ENCODE measurements around the gene SLC4A4. TPM values are rescaled to one million over a fixed set of nuclear protein-coding genes. Genes with fewer than 3 reads are reported as not detected.

SLC4A4 gene
- total and polyA plus RNA-seq, 4 experiments from 2014 or later, result 0.12 to 1.4 (median 1.0) TPM

DNA sequence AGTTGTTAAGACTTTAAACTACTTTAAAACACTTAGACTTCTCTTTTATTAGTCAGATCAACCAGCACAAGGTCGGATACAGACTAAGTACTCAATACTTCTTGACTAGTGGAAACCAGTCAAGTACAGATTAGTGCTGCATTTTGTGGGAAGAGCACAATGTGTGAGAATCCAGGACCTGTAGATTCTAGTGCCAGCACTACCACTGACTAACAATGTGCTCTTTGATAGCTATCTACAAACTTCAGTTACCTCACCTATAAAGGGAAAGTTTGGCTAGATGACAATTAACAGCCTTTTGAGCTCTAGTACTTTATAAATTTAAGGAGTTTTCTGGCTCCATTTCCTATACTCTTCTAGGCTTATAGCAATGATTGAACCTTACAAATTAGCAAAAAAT is 181.5 kb downstream of the SLC4A4 start:
- Mint-ChIP-seq H3K4me1 (no peaks in the 10 kb centered on the region), H3K36me3 (no peaks in the 10 kb centered on the region), H3K27me3 (peaks cover 0 to 1% of the 10 kb centered on the region in 2 donors), H3K4me3 (no peak overlapping the region), H3K9me3 (peaks cover 0 to 5% (median 0%) of the 10 kb centered on the region in 8 donors), H3K27ac (no peak overlapping the region)
- ChIA-PET CTCF (ENCODE audit: partially characterized antibody) (interaction anchor here (1.6 kb wide), 1 partner anchor 14 kb away, joined by 3 read pairs; no protein-coding TSS in a partner anchor), POLR2A (ENCODE audit: partially characterized antibody) (no interaction called here)
- no peaks in the 10 kb centered on the region for H3K4me1 ChIP-seq (ENCODE audit: insufficient read depth, low read length)
- no peak for DNase-seq
- H3K27me3 ChIP-seq (ENCODE audit: insufficient read depth, low read length), result no peaks in the 10 kb centered on the region
- intact Hi-C loops (cut with micrococcal nuclease), result no loop called here
- H3K27ac ChIP-seq (ENCODE audit: low read depth, low read length), result no peak overlapping the region
- H3K9me3 ChIP-seq (ENCODE audit: control insufficient read depth in 1 of 2, low read length in 2 of 2), result no peaks in the 10 kb centered on the region
- no peaks in the 10 kb centered on the region for H3K36me3 ChIP-seq (ENCODE audit: insufficient read depth, low read length)
- no peak overlapping the region for H3K4me3 ChIP-seq (ENCODE audit: low read length in 2 of 2)

DNA sequence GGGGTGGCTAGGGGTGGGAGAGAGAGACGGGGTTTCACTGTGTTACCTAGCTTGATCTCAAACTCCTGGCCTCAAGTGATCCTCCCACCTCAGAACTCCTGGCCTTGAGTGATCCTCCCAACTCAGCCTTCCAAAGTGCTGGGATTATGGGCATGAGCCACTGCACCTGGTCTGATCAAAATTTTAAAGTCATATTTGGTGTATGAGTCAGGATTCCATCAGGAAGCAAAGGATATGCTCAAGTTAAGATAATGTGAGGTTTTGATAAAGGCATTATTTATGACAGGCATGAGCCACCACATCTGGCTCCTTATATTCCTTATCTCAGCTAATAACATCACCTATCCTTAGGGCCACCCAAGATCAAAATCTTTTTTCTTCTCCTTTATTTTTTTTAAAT is 182.0 kb downstream of the SLC4A4 start:
- Mint-ChIP-seq H3K27me3 (peaks cover 0 to 1% of the 10 kb centered on the region in 2 donors), H3K9me3 (peaks cover 0 to 5% (median 0%) of the 10 kb centered on the region in 8 donors), H3K4me1 (no peaks in the 10 kb centered on the region), H3K4me3 (no peak overlapping the region), H3K27ac (no peak overlapping the region), H3K36me3 (no peaks in the 10 kb centered on the region)
- Histone ChIP-seq H3K27ac (ENCODE audit: low read depth, low read length) (no peak overlapping the region), H3K27me3 (ENCODE audit: insufficient read depth, low read length) (no peaks in the 10 kb centered on the region), H3K36me3 (ENCODE audit: insufficient read depth, low read length) (no peaks in the 10 kb centered on the region), H3K4me1 (ENCODE audit: insufficient read depth, low read length) (no peaks in the 10 kb centered on the region), H3K4me3 (ENCODE audit: low read length in 2 of 2) (no peak overlapping the region), H3K9me3 (ENCODE audit: control insufficient read depth in 1 of 2, low read length in 2 of 2) (no peaks in the 10 kb centered on the region)
- POLR2A ChIA-PET (ENCODE audit: partially characterized antibody), result no interaction called here
- CTCF ChIA-PET (ENCODE audit: partially characterized antibody), result interaction anchor here (1.6 kb wide), 1 partner anchor 14 kb away, joined by 3 read pairs; no protein-coding TSS in a partner anchor
- intact Hi-C loops (cut with micrococcal nuclease), result no loop called here
- no peak for DNase-seq

DNA sequence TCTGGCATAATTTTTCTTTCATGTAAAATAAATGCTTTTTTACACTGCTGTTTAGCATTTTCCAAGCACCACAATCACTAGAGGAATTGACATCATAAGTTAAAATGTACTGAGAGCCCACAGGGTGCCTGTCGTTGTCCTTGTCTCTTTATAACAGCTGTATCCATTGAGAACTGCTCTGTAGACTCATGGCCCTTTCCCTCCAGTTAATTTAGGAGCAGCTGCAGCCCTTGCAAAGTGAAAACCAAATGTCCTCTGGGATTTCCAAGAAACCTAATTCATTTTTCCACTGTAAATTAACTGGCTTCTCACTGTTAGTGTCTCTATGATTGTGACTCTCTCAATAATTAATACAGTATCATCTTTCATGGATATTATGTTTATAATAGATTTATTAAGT is 185.9 kb downstream of the SLC4A4 start:
- no peaks in the 10 kb centered on the region for H3K36me3 Mint-ChIP-seq

DNA sequence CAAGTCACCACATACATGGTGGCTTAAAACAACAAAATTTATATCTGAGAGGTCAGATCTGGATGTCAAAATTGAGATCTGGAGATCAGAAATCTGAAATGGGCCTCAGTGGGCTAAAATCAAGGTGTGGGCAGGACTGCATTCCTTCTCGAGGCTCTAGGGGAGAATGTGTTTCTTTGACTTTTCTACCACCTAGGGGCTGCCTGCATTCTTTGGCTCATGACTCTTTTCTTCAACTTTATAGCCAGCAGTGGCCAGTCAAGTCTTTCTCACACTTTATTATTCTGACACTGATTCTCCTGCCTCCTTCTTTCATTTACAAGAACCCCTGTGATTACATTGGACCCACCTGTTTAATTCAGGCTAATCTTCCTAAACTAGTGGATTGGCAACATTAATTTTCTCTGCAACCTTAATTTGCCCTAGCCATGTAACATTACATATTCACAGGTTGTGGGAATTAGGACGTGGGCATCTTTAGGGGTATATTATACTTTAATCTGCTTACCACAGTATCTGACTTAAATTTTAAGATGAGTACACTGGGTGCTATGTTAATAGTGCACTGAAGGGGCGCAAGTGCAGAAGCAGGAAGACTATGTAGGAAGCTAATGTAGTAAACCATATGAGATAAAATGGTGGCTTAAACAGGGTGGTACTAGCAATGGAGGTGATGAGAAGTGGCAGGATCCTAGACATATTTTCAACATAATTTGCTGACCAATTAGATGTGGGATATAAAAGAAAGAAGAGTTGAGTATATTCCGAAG is 188.0 kb downstream of the SLC4A4 start:
- H3K4me1 Mint-ChIP-seq, result no peaks in the 10 kb centered on the region
- no peaks in the 10 kb centered on the region for H3K9me3 Mint-ChIP-seq
- no peaks in the 10 kb centered on the region for H3K27me3 Mint-ChIP-seq
- intact Hi-C loops (cut with micrococcal nuclease), result no loop called here
- no peak for DNase-seq
- no peak overlapping the region for H3K27ac Mint-ChIP-seq
- Histone ChIP-seq H3K36me3 (ENCODE audit: insufficient read depth, low read length) (no peaks in the 10 kb centered on the region), H3K27ac (ENCODE audit: low read depth, low read length) (no peak overlapping the region), H3K27me3 (ENCODE audit: insufficient read depth, low read length) (no peaks in the 10 kb centered on the region), H3K4me3 (ENCODE audit: low read length in 2 of 2) (no peak overlapping the region), H3K9me3 (ENCODE audit: control insufficient read depth in 1 of 2, low read length in 2 of 2) (no peaks in the 10 kb centered on the region), H3K4me1 (ENCODE audit: insufficient read depth, low read length) (no peaks in the 10 kb centered on the region)
- ChIA-PET CTCF (ENCODE audit: partially characterized antibody) (no interaction called here), POLR2A (ENCODE audit: partially characterized antibody) (no interaction called here)
- H3K36me3 Mint-ChIP-seq, result no peaks in the 10 kb centered on the region
- no peak overlapping the region for H3K4me3 Mint-ChIP-seq

More for the DNA sequence above, 185.9 kb downstream of the SLC4A4 start:
- DNase-seq, result no peak
- no peaks in the 10 kb centered on the region for H3K9me3 Mint-ChIP-seq
- intact Hi-C loops (cut with micrococcal nuclease), result no loop called here
- H3K27ac Mint-ChIP-seq, result no peak overlapping the region
- Histone ChIP-seq H3K27me3 (ENCODE audit: insufficient read depth, low read length) (no peaks in the 10 kb centered on the region), H3K27ac (ENCODE audit: low read depth, low read length) (no peak overlapping the region), H3K4me3 (ENCODE audit: low read length in 2 of 2) (no peak overlapping the region), H3K9me3 (ENCODE audit: control insufficient read depth in 1 of 2, low read length in 2 of 2) (no peaks in the 10 kb centered on the region), H3K4me1 (ENCODE audit: insufficient read depth, low read length) (no peaks in the 10 kb centered on the region), H3K36me3 (ENCODE audit: insufficient read depth, low read length) (no peaks in the 10 kb centered on the region)
- no peaks in the 10 kb centered on the region for H3K4me1 Mint-ChIP-seq
- no peak overlapping the region for H3K4me3 Mint-ChIP-seq
- ChIA-PET POLR2A (ENCODE audit: partially characterized antibody) (no interaction called here), CTCF (ENCODE audit: partially characterized antibody) (no interaction called here)
- H3K27me3 Mint-ChIP-seq, result no peaks in the 10 kb centered on the region

DNA sequence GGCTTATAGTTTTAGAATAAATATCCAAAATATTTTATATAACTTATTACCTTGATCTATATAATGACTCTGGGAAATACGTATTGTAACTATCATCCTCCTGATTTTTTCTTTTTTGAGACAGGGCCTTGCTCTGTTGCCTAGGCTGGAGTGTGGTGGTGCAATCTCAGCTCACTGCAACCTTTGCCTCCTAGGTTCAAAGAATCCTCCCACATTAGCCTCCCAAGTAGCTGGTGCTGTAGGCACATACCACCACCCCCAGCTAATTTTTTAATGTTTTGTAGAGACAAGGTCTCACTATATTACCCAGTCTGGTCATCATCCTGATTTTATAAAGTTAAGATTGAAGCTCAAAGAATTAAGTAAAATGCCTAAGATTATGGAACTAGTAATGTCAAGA is 193.6 kb downstream of the SLC4A4 start:
- Histone ChIP-seq H3K4me3 (ENCODE audit: low read length in 2 of 2) (no peak overlapping the region), H3K4me1 (ENCODE audit: insufficient read depth, low read length) (no peaks in the 10 kb centered on the region), H3K27ac (ENCODE audit: low read depth, low read length) (no peak overlapping the region), H3K27me3 (ENCODE audit: insufficient read depth, low read length) (no peaks in the 10 kb centered on the region), H3K36me3 (ENCODE audit: insufficient read depth, low read length) (no peaks in the 10 kb centered on the region), H3K9me3 (ENCODE audit: control insufficient read depth in 1 of 2, low read length in 2 of 2) (no peaks in the 10 kb centered on the region)
- H3K9me3 Mint-ChIP-seq, result no peaks in the 10 kb centered on the region
- no peaks in the 10 kb centered on the region for H3K36me3 Mint-ChIP-seq
- intact Hi-C loops (cut with micrococcal nuclease), result no loop called here
- CTCF ChIA-PET (ENCODE audit: partially characterized antibody), result no interaction called here
- no peak for DNase-seq
- no peak overlapping the region for H3K4me3 Mint-ChIP-seq
- POLR2A ChIA-PET (ENCODE audit: partially characterized antibody), result no interaction called here
- H3K27me3 Mint-ChIP-seq, result no peaks in the 10 kb centered on the region
- H3K4me1 Mint-ChIP-seq, result no peaks in the 10 kb centered on the region
- no peak overlapping the region for H3K27ac Mint-ChIP-seq

DNA sequence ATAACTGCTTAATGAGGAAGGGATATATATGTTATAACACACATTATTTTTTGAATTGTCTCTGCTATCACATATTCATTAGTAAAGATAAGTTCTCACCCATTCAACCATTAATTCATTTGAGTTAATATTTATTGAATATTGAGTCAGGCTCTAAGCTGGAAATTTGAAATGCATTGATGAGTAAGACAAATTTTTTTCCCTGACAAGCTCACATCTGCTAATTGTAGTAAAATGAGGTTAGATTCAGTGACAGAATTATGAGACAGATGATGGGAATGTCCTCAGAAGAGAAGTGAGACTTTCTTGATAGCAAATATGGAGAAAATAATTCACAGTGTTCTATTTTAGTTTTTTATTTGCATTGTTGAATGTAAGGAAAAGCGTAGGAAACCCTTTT is 194.3 kb downstream of the SLC4A4 start:
- CTCF ChIA-PET (ENCODE audit: partially characterized antibody), result interaction anchor here (2.0 kb wide), 1 partner anchor 349 kb away, joined by 4 read pairs; no protein-coding TSS in a partner anchor
- no peaks in the 10 kb centered on the region for H3K36me3 Mint-ChIP-seq

DNA sequence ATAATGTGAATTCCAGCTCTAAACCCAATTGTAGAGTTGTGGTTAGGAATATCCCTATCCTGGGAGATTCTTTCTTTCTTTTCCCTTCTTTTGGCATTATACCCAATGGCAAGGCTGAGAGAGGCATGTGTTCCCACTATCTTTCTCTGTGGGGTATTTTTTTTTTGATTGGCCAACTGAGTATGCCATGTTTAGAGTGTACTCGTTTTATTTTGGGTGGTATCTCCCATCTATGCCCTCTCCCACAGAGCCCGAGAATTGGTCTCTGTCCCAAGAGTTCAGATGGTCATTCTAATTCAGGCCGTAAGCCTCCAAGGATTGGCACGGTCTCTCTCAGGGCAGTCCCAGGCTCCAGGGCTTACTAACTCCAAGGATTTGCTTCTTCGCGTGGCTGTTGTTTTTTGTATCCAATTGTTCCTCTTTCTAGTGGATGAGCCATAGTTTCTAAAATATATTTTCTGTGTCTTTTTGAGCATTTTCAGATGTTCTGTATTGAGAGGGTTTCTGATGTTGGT is 198.8 kb downstream of the SLC4A4 start:
- H3K9me3 Mint-ChIP-seq, result peaks cover 0 to 2% (median 0%) of the 10 kb centered on the region in 8 donors
- CTCF ChIA-PET (ENCODE audit: partially characterized antibody), result no interaction called here

More for the DNA sequence above, 194.3 kb downstream of the SLC4A4 start:
- Mint-ChIP-seq H3K9me3 (no peaks in the 10 kb centered on the region), H3K27ac (no peak overlapping the region), H3K4me1 (no peaks in the 10 kb centered on the region), H3K27me3 (no peaks in the 10 kb centered on the region), H3K4me3 (no peak overlapping the region)
- Histone ChIP-seq H3K27me3 (ENCODE audit: insufficient read depth, low read length) (no peaks in the 10 kb centered on the region), H3K27ac (ENCODE audit: low read depth, low read length) (no peak overlapping the region), H3K36me3 (ENCODE audit: insufficient read depth, low read length) (no peaks in the 10 kb centered on the region), H3K4me1 (ENCODE audit: insufficient read depth, low read length) (no peaks in the 10 kb centered on the region), H3K9me3 (ENCODE audit: control insufficient read depth in 1 of 2, low read length in 2 of 2) (no peaks in the 10 kb centered on the region), H3K4me3 (ENCODE audit: low read length in 2 of 2) (no peak overlapping the region)
- POLR2A ChIA-PET (ENCODE audit: partially characterized antibody), result no interaction called here
- intact Hi-C loops (cut with micrococcal nuclease), result no loop called here
- DNase-seq, result no peak

More for the DNA sequence above, 198.8 kb downstream of the SLC4A4 start:
- Histone ChIP-seq H3K27ac (ENCODE audit: low read depth, low read length) (no peak overlapping the region), H3K27me3 (ENCODE audit: insufficient read depth, low read length) (no peaks in the 10 kb centered on the region), H3K4me1 (ENCODE audit: insufficient read depth, low read length) (no peaks in the 10 kb centered on the region), H3K4me3 (ENCODE audit: low read length in 2 of 2) (no peak overlapping the region), H3K36me3 (ENCODE audit: insufficient read depth, low read length) (no peaks in the 10 kb centered on the region), H3K9me3 (ENCODE audit: control insufficient read depth in 1 of 2, low read length in 2 of 2) (no peaks in the 10 kb centered on the region)
- no peaks in the 10 kb centered on the region for H3K27me3 Mint-ChIP-seq
- H3K27ac Mint-ChIP-seq, result no peak overlapping the region
- H3K36me3 Mint-ChIP-seq, result no peaks in the 10 kb centered on the region
- H3K4me1 Mint-ChIP-seq, result no peaks in the 10 kb centered on the region
- POLR2A ChIA-PET (ENCODE audit: partially characterized antibody), result no interaction called here
- no peak overlapping the region for H3K4me3 Mint-ChIP-seq
- intact Hi-C loops (cut with micrococcal nuclease), result no loop called here
- no peak for DNase-seq

All from CD4-positive, alpha-beta memory T cell (primary cell).